KMS-11 (cell line): ENCODE results near the gene CCDC181.
A peak's percentile ranks its signal among the peaks of the same experiment; 100 is the strongest.

Source experiments
- H2AFZ ChIP-seq: fragments of 200-600 bp; sonication (generic); 2 replicates; pipeline ENCODE4 v1.6.1; 2016; ENCODE audit warnings: antibody characterized with exemption, mixed run types, low read depth
- H3K27ac ChIP-seq: fragments of 200-600 bp; sonication (generic); 2 replicates; pipeline ENCODE4 v1.6.1; 2016; ENCODE audit warnings: mild to moderate bottlenecking, mixed run types
- H3K27me3 ChIP-seq: fragments of 200-600 bp; sonication (generic); 2 replicates; pipeline ENCODE4 v1.6.1; 2017; ENCODE audit warnings: mild to moderate bottlenecking, low read depth, mixed run types, moderate library complexity; ENCODE audit not compliant: insufficient read depth
- H3K36me3 ChIP-seq: fragments of 200-600 bp; sonication (generic); 2 replicates; pipeline ENCODE4 v1.6.1; 2017; ENCODE audit warnings: mild to moderate bottlenecking, mixed run types; ENCODE audit not compliant: insufficient read depth
- H3K4me1 ChIP-seq: fragments of 200-600 bp; sonication (generic); 2 replicates; pipeline ENCODE4 v1.6.1; 2016; ENCODE audit warnings: mild to moderate bottlenecking, low read depth, mixed run types; ENCODE audit not compliant: poor library complexity, severe bottlenecking
- H3K4me2 ChIP-seq: fragments of 200-600 bp; sonication (generic); 2 replicates; pipeline ENCODE4 v1.7.0; 2016; ENCODE audit warnings: mild to moderate bottlenecking, mixed run types
- H3K4me3 ChIP-seq: fragments of 200-600 bp; sonication (generic); IDR thresholded peaks from 2 replicates; pipeline ENCODE4 v1.6.1; 2017; ENCODE audit warnings: low read depth, low read length, mixed read lengths; ENCODE audit not compliant: insufficient read depth
- H3K79me2 ChIP-seq: fragments of 200-600 bp; sonication (generic); 2 replicates; pipeline ENCODE4 v1.6.1; 2016; ENCODE audit warnings: low read depth, mixed run types; ENCODE audit not compliant: insufficient read depth
- H3K9ac ChIP-seq: fragments of 200-600 bp; sonication (generic); 2 replicates; pipeline ENCODE4 v1.6.1; 2016; ENCODE audit warnings: mild to moderate bottlenecking, mixed run types
- H4K20me1 ChIP-seq: fragments of 200-600 bp; sonication (generic); 2 replicates; pipeline ENCODE4 v1.6.1; 2016; ENCODE audit warnings: mild to moderate bottlenecking, mixed run types; ENCODE audit not compliant: insufficient read depth
- TF ChIP-seq, protein P1 (sequence below): fragments of 200-600 bp; sonication (generic); conservative IDR thresholded peaks from 2 replicates; pipeline ENCODE4 v1.6.1; 2017; ENCODE audit warnings: low read depth, mild to moderate bottlenecking, antibody characterized with exemption, low read length, moderate library complexity, mixed read lengths

The CCDC181 gene

DNA sequence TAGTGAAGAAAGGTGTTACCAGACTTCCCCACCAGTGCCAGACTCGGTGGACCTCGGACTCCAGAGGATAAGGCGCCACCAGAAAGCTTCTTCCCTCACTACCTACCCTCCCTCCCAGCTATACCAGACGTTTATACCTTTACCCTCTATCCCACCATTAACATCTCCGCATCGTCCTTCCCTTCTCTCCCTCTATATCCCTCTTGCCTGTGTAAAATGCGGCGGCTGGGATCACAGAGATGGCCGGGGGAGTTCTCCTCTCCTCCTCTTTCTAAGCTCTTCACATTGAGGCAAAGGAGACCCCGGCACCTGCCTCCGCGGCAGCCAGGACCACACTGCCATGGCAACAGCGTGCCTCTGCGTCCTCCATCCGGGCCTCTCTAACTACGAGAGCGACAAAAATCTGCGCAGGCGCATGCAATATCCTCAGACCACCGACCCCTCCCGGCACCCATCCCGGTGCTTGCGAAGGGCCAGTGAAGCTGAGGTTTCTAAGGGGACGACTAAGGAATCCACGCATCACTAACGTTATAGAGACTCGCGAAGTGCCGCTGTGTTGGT is at the start of gene CCDC181:
CCDC181 (minus strand) TSS at position 394 of the 561 bp plus-strand sequence. CDS start 2,547 bp downstream, outside the sequence.
- H3K9ac ChIP-seq = peak within 1 kb of the TSS; percentile 11; the same call in 1 of the 2 replicates
- H4K20me1 ChIP-seq = no peaks in the 10 kb centered on the region
- H3K4me2 ChIP-seq = peak within 1 kb of the TSS; percentile 35
- peak within 1 kb of the TSS; percentile 74 for H3K4me3 ChIP-seq
- H3K4me1 ChIP-seq = peaks cover 4% of the 10 kb centered on the region
- no peaks in the 10 kb centered on the region for H3K36me3 ChIP-seq
- H3K27ac ChIP-seq = no peak within 1 kb of the TSS
- H2AFZ ChIP-seq = peak within 1 kb of the TSS; percentile 70
- TF ChIP-seq, protein P1, sequence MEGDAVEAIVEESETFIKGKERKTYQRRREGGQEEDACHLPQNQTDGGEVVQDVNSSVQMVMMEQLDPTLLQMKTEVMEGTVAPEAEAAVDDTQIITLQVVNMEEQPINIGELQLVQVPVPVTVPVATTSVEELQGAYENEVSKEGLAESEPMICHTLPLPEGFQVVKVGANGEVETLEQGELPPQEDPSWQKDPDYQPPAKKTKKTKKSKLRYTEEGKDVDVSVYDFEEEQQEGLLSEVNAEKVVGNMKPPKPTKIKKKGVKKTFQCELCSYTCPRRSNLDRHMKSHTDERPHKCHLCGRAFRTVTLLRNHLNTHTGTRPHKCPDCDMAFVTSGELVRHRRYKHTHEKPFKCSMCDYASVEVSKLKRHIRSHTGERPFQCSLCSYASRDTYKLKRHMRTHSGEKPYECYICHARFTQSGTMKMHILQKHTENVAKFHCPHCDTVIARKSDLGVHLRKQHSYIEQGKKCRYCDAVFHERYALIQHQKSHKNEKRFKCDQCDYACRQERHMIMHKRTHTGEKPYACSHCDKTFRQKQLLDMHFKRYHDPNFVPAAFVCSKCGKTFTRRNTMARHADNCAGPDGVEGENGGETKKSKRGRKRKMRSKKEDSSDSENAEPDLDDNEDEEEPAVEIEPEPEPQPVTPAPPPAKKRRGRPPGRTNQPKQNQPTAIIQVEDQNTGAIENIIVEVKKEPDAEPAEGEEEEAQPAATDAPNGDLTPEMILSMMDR = no peak
- no peaks in the 10 kb centered on the region for H3K79me2 ChIP-seq
- no peaks in the 10 kb centered on the region for H3K27me3 ChIP-seq

DNA sequence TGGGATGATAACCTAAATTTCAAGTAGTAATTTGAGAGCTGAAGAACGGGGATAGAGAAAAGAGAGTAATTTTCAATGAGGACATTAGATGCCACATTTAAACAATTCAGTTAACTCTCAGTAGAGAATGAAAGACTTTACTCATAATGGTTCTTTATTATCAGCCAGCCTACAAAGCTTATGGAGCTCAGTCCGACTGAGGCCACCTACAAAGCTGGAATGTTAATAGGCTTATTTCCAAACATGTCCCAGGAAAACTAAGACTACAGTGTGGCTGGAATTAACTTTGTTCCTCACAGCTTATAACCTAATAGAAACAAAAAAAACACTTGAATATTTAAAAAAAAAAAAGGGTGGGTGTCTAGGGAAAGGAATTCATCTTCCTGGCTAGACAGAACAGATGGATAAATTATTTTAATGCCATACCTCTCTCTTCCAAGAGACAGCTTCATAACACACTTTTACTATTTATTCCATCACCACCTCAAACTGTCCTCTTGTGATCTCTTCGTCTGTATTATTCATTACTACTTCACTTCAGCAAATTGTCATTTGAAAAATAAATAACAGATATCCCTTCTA is 48.6 kb upstream of the CCDC181 start:
- Histone ChIP-seq H3K27me3 (no peaks in the 10 kb centered on the region), H3K4me2 (no peak overlapping the region)

DNA sequence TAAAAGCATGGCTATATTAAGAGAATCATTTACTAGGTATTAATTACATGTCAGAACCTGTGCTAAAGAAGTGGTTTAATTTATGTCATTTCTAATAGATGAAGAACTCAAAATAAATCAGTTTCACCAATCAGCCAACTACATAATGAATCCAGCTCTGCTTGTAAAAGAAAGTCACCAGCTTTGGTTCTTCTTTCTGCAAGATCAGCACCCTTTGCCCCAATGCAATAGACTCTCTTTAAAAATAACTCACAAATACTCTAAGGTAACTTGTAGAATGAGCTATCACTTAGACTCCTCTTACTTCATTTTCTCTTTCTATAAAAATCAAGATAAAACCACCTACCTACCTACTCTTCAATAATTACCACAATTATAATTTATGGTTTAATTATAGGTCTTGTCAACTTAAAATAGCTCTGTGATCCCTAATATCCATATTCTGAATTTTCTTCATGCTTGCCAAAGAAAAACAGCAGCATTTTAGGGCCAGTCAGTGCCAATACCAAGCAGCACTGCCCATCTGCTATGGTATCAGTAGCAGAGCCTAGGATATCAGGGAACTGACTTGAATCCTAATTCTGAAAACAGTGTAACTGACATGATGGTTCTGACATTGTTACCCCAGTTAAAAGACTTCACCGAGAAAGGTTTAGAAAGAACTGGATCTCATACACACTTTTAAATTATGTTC is 47.2 kb upstream of the CCDC181 start:
- Histone ChIP-seq H3K4me1 (peaks cover 3% of the 10 kb centered on the region), H3K36me3 (no peaks in the 10 kb centered on the region), H3K79me2 (peaks cover 7% of the 10 kb centered on the region; the same call in 1 of the 2 replicates), H2AFZ (no peak overlapping the region), H3K4me3 (no peak overlapping the region), H3K4me2 (no peak overlapping the region), H3K27me3 (no peaks in the 10 kb centered on the region), H4K20me1 (no peaks in the 10 kb centered on the region), H3K9ac (no peak overlapping the region), H3K27ac (no peak overlapping the region)
- TF ChIP-seq, protein P1 = no peak

More for the DNA sequence above, 48.6 kb upstream of the CCDC181 start:
- no peak overlapping the region for H3K27ac ChIP-seq
- H3K36me3 ChIP-seq = no peaks in the 10 kb centered on the region
- H2AFZ ChIP-seq = no peak overlapping the region
- H3K4me1 ChIP-seq = peaks cover 4% of the 10 kb centered on the region
- H3K79me2 ChIP-seq = peaks cover 18% of the 10 kb centered on the region; the same call in 1 of the 2 replicates
- H3K4me3 ChIP-seq = no peak overlapping the region
- no peak overlapping the region for H3K9ac ChIP-seq
- TF ChIP-seq, protein P1 = no peak
- no peaks in the 10 kb centered on the region for H4K20me1 ChIP-seq

DNA sequence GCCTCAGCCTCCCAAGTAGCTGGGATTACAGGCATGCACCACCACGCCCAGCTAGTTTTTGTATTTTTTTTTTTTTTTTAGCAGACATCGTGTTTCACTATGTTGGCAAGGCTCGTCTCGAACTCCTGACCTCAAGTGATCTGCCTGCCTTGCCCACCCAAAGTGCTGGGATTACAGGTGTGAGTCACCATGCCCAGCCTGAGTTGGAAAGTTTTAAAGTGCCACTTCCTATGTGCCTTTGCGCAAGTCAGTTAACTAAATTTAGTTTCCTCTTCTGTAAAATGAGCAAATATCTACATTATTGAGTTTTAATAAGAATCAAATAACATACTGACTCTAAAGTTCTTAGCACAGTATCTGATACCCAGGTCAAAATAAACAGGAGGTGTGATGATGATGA is 46.1 kb upstream of the CCDC181 start:
- H4K20me1 ChIP-seq = no peaks in the 10 kb centered on the region
- no peaks in the 10 kb centered on the region for H3K36me3 ChIP-seq
- no peak overlapping the region for H3K27ac ChIP-seq
- no peaks in the 10 kb centered on the region for H3K27me3 ChIP-seq
- TF ChIP-seq, protein P1 = no peak
- H3K4me3 ChIP-seq = no peak overlapping the region
- H3K4me2 ChIP-seq = no peak overlapping the region
- H2AFZ ChIP-seq = no peak overlapping the region
- H3K9ac ChIP-seq = no peak overlapping the region
- H3K79me2 ChIP-seq = no peaks in the 10 kb centered on the region
- H3K4me1 ChIP-seq = peaks cover 3% of the 10 kb centered on the region
